HG02943 (cell line): ENCODE results near the gene LAIR1.
"Not testable (repeated sequence)": the region's sequence is repeated elsewhere in the genome, so short reads cannot be mapped to it uniquely, and the experiment has no call there.

Source experiments
- ATAC-seq: cut with Tn5 transposase; IDR thresholded peaks from one replicate; pipeline ENCODE4 v1.9.1; 2021; ENCODE audit warnings: mild to moderate bottlenecking, low read depth, moderate library complexity; ENCODE audit not compliant: unreplicated experiment

The LAIR1 gene

GRCh38 chr19:54351474-54351873 is 13.3 kb downstream of the LAIR1 start:
- no peak for ATAC-seq

DNA sequence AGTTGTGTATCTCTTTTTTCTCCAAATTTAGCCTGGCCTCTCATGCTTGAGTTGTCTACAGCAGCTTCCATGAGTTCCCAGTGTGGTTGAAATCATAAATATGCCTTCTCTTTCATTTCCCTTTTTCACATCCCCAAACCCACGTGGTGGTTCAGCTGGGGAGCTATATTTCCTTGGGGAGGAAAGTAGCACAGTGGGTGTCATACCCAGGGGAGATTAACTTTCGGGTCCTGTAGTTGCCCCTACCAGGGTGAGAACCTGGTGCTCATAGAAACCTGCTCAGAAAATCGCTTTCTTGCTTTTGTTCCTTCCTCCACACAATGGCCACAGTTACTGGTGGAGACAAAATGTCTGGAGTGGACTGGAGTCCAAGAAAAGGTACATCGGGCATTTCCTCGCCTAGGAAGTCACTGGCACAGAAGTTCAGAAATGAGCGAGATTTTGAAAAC is 18.8 kb downstream of the LAIR1 start:
- no peak for ATAC-seq

GRCh38 chr19:54343868-54344267 is 20.9 kb downstream of the LAIR1 start:
- no peak for ATAC-seq

- ATAC-seq, result no peak
These were observed 23.4 kb downstream of the LAIR1 start for GRCh38 chr19:54341295-54341694.

- no peak for ATAC-seq
These were observed 24.9 kb downstream of the LAIR1 start for GRCh38 chr19:54339646-54340358.

DNA sequence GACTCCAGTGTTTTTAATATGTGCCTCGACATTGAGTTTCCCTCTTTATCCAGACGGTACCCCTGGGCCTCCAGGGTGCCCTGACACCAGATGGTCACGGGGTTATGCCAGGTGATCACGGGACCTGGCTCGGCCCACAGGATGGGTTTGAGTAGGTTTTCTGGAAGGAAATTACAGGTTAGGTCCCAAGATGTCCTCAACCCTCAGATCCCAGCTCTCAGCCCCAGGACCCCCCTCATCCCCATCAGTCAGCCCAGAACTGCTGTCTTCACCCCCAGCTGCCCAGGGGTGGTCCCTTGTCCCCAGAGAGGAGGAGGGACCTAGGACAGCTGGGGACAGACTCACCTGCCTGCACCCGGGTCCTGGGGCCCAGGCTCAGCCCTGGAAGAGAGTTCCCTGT is 26.2 kb downstream of the LAIR1 start:
- ATAC-seq, result no peak

DNA sequence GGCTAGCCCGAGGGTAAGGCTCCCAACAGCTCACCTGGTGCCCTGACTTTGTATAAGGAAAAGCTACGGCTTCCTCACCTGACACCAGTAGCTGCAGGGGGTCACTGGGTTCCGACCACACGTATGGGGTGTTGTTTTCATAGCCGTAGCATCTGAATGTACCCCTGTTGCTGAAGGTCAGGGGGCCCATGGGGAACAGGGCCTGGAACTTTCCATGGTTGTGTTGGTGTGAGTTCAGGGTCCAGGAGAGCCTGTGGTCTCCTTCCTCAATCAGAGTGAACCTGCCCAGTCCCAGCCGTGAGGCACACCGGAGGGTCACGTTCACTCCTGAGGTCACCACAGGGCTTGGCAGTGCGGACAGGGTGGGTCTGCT is 26.9 kb downstream of the LAIR1 start:
- ATAC-seq, result no peak

DNA sequence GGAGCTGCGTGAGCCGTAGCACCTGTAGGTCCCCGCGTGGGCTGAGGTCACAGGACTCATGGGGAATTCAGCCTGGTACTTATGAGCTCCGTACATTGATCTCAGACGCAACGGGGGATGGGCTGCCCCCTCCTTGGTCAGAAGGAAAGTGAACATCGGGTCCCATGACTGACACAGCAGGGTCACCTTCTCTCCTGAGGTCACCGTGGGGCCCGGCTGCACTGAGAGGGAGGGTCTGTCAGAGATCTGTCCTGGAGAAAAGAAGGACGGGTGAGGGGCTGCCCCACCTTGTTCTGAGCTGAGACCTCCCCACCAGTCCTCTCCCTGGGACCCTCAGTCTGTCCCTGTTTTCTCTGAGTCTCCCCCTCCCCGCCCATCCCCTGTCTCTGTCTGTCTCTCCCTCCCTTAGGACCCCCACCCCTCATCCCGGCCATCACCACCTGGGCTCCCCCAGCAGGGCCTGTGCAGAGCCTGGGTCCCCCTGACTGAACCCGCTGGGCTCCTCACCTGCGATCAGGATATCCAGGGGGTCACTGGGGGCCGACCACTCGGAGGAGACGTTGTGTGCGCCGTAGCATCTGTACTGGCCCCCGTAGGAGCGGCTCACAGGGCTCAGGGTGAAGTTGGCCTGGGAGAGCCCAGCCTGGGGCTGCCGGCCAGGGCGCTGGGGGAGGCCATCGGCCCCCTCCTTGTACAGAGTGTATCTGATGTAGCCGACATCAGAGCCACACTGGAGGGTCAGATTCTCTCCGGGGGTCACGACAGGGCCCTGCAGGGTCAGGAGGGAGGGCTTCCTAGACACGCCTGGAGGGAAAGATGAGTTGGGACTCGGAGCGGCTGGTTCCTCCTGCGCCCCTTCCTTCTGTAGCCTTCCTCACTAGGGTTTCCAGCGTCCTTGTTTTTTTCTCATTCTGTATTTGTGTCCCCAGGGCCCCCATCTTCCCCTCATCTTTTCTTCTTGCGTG is 27.6 kb downstream of the LAIR1 start:
- ATAC-seq, result no peak

DNA sequence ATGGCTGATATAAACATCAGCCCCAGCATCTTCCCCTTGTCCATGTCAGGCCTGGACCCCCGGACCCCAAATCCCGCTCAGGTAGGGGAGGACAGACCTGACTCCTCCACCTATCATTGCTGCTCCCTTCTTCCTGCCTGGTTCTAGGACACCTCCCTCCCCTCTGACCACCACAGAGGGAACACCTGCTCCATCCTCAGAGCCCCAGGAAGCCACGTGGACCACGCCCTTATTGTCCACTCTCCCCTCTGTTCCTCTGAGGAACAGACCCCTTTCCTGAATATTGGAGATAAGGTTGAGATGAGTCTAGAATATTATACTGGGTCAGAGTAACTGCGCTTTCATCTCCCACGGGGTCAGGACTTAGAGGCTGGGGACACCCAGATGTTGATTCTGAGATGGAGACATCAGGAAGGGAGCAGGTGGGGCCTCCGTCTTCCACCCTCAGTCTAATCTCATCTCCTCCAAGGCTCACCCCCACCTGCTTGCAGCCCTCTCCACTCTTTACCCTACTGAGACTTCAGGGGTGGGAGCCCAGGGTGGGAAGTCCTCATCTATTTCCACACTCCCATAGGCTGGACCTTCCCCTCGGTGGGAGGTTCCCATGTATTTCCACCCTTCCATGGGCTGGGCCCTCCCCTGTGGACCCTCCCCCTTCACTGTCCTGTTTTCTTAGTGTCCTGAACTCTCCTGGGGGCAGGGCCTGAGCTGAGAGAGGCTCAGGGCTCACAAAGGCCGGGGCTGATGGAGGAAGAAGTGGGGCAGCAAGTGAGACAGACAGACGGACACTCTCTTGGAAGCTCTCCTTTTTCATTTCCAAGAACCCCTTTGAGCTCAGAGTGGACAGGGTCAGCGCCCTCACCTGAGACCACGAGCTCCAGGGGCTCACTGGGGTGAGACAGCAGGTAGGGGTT is 28.5 kb downstream of the LAIR1 start:
- ATAC-seq, result no peak

GRCh38 chr19:54335164-54335563 is 29.6 kb downstream of the LAIR1 start:
- ATAC-seq, result no peak

DNA sequence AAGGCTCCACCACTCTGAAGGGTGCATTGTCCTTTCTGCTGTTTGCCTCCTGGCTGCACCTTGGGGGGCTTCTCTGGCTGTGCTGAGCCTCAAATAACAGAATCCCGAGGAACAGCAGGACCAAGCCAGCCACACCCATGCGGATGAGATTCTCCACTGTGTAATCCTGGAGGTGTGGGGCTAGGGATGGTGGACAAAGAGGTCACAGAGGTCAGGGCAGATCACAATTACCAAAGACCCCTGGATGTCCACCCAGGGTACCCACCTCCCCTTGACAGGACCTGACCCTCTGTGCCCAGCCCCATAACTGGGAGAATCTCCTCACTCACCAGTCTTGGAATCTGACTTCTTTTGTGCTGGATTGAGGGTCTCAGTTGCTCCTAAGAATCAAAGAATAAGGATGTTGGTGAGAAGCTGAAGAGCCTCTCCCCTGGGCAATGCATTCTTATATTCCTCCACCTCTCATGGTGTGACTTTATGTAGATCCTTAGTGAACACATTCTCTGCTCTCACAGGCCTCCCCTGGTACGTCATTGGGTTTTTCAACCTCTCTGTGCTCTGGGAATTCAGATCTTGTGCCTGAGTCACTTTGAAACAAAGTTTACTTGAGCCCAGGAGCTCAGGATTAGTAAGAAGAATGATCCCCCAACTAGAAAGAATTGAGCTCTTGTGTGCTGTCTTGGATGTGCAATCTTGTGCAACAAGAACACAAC is 31.0 kb downstream of the LAIR1 start:
- ATAC-seq, result no peak

DNA sequence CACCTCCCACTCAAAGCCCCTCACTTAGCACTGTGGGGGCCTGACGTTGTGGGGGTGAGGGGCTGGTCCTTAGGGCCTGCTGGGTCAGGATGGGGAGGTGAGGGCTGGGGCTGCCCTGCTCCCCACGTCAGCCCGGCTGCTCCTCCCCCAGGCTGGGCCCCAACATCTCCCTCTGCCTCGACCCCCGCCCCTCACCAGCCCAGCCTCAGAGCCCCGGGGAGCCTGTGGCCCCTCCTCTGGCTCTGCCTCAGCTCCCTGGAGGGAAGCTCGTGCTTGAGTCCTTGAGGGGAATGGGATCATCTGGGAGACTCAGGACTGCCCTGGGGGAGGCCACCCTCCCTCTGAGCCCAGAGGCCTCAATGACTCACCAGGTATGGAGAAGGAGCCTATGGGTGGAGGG is 32.6 kb downstream of the LAIR1 start:
- no peak for ATAC-seq

DNA sequence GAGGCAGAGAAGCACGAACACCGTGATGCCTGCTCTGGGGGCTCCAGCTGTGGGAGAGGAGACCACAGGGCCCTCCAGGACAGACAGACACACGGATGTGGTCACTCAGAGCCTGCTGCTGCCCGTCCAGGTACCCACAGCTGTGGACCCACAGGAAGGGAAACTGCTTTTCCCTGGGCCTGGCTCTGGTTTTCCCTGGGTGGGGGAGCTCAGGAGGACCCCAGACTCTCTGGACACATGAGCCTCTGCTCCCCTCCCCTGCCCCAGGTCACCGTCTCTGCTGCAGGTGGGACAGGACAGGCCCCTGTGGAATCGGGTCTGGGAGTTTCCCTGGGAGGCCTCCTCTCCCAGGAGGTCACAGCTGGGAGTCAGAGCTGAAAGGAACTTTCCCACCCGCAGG is 33.1 kb downstream of the LAIR1 start:
- ATAC-seq, result no peak

DNA sequence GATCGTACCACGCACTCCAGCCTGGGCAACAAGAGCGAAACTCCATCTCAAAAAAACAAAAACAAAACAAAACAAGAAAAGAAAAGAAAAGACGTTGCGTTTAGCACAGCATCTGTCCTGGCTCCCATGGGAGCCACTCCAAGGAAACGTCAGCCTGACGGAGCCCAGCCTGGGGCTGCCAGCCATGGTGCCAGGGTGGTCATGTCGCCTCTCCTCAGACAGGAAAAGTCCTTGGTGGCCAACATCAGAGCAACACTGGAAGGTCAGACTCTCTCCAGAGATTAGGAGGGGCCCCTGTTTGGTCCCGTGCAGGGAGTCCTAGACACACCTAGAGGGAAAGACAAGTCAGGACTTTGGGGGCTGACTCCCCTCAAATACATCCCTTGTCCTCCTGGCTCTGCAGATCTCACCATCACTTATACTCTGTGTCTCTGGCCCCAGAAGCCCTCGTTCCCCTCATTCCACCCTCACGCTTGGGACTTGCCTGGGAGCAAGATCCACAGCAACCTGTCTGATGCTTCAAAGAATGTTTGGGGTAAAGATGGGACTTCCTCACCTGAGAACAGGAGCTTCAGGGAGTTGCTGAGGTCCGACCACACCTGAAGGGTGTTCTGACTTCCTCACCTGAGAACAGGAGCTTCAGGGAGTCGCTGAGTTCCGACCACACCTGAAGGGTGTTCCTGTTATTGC is 35.1 kb downstream of the LAIR1 start:
- ATAC-seq, result no peak

GRCh38 chr19:54328781-54329180 is 36.0 kb downstream of the LAIR1 start:
- ATAC-seq, result not testable (repeated sequence)

DNA sequence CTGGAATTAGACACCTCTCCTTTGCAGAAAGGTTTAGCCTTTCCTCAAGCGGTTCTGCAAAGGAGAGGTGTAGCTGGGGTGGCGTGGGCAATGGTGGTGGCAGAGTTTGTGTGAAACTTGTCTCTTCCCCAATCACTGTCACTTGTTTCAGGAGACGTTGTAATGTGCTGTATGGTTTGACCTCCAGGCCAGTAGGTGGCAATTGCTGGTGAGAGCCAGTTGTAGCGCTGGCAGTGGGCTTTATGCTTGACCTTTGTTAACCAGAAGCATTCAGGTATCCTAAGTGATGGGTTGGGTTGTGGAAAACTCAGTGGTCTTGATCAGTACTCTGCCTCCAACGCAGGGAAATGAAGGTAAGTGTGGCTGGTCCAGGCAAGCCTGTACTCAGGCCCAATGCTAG is 39.1 kb downstream of the LAIR1 start:
- ATAC-seq, result no peak

DNA sequence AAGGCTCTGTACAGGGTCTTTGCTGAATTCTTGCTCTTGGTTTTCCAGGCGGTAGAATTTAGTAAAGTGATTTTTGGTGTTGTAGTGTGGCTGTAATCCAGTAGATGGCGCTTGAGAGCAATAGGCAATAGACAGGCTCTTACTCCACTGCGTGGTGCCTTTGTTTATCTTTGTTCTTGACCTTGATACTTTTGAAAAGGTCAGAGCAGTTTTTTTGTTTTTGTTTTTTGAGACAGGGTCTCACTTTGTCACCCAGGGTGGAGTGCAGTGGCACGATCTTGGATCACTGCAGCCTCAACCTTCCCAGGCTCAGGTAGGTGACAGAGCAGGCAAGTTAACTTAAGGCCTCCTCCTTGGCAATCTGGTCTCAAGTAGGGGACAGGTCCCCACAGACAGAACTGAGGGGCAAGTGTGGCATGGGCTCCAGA is 39.5 kb downstream of the LAIR1 start:
- ATAC-seq, result no peak

- no peak for ATAC-seq
These were observed 40.7 kb downstream of the LAIR1 start for GRCh38 chr19:54324071-54324470.

- ATAC-seq, result not testable (repeated sequence)
These were observed 41.8 kb downstream of the LAIR1 start for GRCh38 chr19:54322934-54323333.
